HepG2 (cell line): Measurements from ENCODE around the gene SLC22A23. TPM values are rescaled to one million over a fixed set of nuclear protein-coding genes. Genes with fewer than 3 reads are reported as not detected.

Source experiments
- EED ChIP-seq: sonication (generic); formaldehyde crosslinking; IDR thresholded peaks from 2 replicates; pipeline ENCODE4 v1.5.0; 2020; ENCODE audit warnings: mild to moderate bottlenecking, missing genetic modification reagents
- ESRRA ChIP-seq: sonication (generic); formaldehyde crosslinking; IDR thresholded peaks from 2 replicates; pipeline ENCODE4 v1.5.1; 2020; ENCODE audit warnings: mild to moderate bottlenecking, low read depth, missing genetic modification reagents
- EZH2 ChIP-seq: conservative IDR thresholded peaks from 2 replicates; pipeline ENCODE4 v1.6.1; 2012; ENCODE audit warnings: mild to moderate bottlenecking, low read depth, low read length, moderate library complexity
- FOXO1 ChIP-seq: sonication (generic); formaldehyde crosslinking; IDR thresholded peaks from 2 replicates; pipeline ENCODE4 v1.4.0; 2020; ENCODE audit warnings: missing genetic modification reagents
- GATAD1 ChIP-seq: IDR thresholded peaks from 2 replicates; pipeline ENCODE4 v1.6.1; 2016; ENCODE audit warnings: missing genetic modification reagents, missing compliant biosample characterization
- HIVEP1 ChIP-seq: sonication (generic); formaldehyde crosslinking; IDR thresholded peaks from 2 replicates; pipeline ENCODE4 v1.4.0; 2020; ENCODE audit warnings: mild to moderate bottlenecking, missing genetic modification reagents
- HNRNPK ChIP-seq: fragments of 200-400 bp; formaldehyde crosslinking; IDR thresholded peaks from 2 replicates; pipeline ENCODE4 v1.6.1; 2018; ENCODE audit warnings: low read length, low read depth, moderate library complexity, mild to moderate bottlenecking; ENCODE audit not compliant: poor library complexity, severe bottlenecking
- ISL2 ChIP-seq: sonication (generic); formaldehyde crosslinking; IDR thresholded peaks from 2 replicates; pipeline ENCODE4 v1.5.0; 2020; ENCODE audit warnings: missing genetic modification reagents
- MBNL3 ChIP-seq: fragments of 250-450 bp; sonication (Bioruptor Pico); conservative IDR thresholded peaks from 2 replicates; pipeline ENCODE4 v1.8.0; 2022; ENCODE audit warnings: mild to moderate bottlenecking, inconsistent platforms
- MTF2 ChIP-seq: sonication (generic); formaldehyde crosslinking; IDR thresholded peaks from 2 replicates; pipeline ENCODE4 v1.5.0; 2020; ENCODE audit warnings: missing genetic modification reagents, borderline replicate concordance
- NR2F6 ChIP-seq, 2 experiments: IDR thresholded peaks; 2 replicates each; pipeline ENCODE4 v1.6.1; 2016; ENCODE audit warnings: antibody characterized with exemption in 1 of 2, mild to moderate bottlenecking in 1 of 2
- SMAD3 ChIP-seq: sonication (generic); formaldehyde crosslinking; IDR thresholded peaks from 2 replicates; pipeline ENCODE4 v1.4.0; 2020; ENCODE audit warnings: missing genetic modification reagents
- TGIF2 ChIP-seq: IDR thresholded peaks from 2 replicates; pipeline ENCODE4 v1.6.1; 2016; ENCODE audit warnings: control low read depth, missing compliant biosample characterization
- YY1 ChIP-seq: IDR thresholded peaks from 2 replicates; pipeline ENCODE4 v1.6.1; 2011; ENCODE audit warnings: low read length, low read depth, moderate library complexity, mild to moderate bottlenecking; ENCODE audit not compliant: insufficient read depth, insufficient replicate concordance
- ZBTB38 ChIP-seq: sonication (generic); formaldehyde crosslinking; IDR thresholded peaks from 2 replicates; pipeline ENCODE4 v1.5.1; 2020; ENCODE audit warnings: mild to moderate bottlenecking, missing genetic modification reagents
- ZBTB7A ChIP-seq: sonication (generic); formaldehyde crosslinking; IDR thresholded peaks from 2 replicates; pipeline ENCODE4 v1.8.0; 2022; ENCODE audit warnings: mild to moderate bottlenecking, missing genetic modification reagents
- ZNF142 ChIP-seq: sonication (generic); formaldehyde crosslinking; IDR thresholded peaks from 2 replicates; pipeline ENCODE4 v1.4.0; 2020; ENCODE audit warnings: missing genetic modification reagents
- ZNF329 ChIP-seq: sonication (generic); formaldehyde crosslinking; IDR thresholded peaks from 2 replicates; pipeline ENCODE4 v1.9.0; 2021; ENCODE audit warnings: low read depth, mild to moderate bottlenecking, missing genetic modification reagents
- ZNF430 ChIP-seq: sonication (generic); formaldehyde crosslinking; IDR thresholded peaks from 2 replicates; pipeline ENCODE4 v1.9.0; 2021; ENCODE audit warnings: mild to moderate bottlenecking, missing genetic modification reagents
- polyA plus RNA-seq, 8 experiments: library from polyadenylated mRNA; depleted of rRNA in 3 of 8; stranded (reverse) in 7 of 8; unstranded in 1 of 8; fragments of >200 nt; fragmentation: Illumina TruSeq in 4 of 8; extraction: Trizol in 4 of 8; gene quantifications; 2 replicates each; pipeline versions ENCODE4 v1.2.1 to v1.2.3, GENCODE V29; 2011 to 2016; ENCODE audit warnings: low read depth in 4 of 8, missing spikeins in 1 of 8, mixed read lengths in 1 of 8; ENCODE audit not compliant: insufficient read depth in 1 of 8
- total RNA-seq, 5 experiments: library from RNA; depleted of rRNA; stranded (reverse); fragments of >200 nt; fragmentation: Illumina TruSeq; extraction: Trizol; gene quantifications; 2 replicates each; pipeline ENCODE4 v1.2.3, GENCODE V29; 2016; ENCODE audit warnings: low read depth in 1 of 5
- TF ChIP-seq, protein P1 (sequence below): sonication (generic); formaldehyde crosslinking; IDR thresholded peaks from 2 replicates; pipeline ENCODE4 v1.4.0; 2020; ENCODE audit warnings: missing genetic modification reagents

Gene SLC22A23
- total and polyA plus RNA-seq, 2 of the 13 experiments (the other 11 are each of a cell fraction or from before 2014, with no cell fraction given): 11.8 to 17.5 TPM

DNA sequence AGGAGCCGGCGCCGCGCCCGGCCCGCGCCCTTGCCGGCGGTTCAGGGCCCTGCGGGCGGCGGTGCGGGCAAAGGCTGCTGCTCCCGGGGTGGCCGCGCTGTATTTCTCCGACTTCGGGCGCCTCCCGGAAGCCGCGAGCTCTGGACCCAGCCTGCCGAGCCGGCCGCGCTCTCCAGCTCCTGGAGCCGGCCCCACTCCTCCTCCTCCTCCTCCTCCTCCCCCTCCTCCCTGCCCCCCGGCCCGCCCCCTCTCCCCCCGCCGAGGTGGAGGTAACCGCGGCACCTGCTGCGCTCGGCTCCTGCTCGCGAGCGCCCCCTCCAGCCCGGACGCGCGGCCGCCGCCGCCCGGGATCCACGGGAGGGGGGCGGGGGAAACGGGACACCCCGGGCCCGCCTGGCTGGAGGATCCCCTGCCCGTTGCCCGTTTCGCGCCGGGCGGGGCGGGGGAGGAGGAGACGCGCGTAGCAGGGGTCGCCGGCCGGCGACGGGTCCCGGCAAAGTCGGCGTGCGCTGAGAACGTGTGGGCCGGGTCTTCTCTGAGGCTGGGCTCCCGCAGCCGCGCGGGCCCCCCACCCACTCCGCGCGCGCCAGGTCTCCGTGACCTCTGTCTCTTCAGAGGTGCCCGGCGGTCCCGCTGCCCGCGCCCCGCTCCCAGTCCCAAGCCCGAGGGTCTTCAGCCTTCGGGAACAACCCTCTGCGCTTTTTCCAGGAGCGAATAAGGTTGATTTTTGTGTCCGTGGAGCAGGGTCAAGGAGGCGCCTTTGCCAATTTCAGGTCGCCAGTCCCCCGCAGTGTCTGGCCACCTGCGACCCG, at the start of gene SLC22A23 (continued):
- TF ChIP-seq ZNF142 (CRISPR knock-in tag) (no peak), SMAD3 (no peak), HNRNPK (peak; percentile 97), ESRRA (CRISPR knock-in tag) (0 out of 2 replicates have a peak, but pooled peaks have one; percentile 8), EZH2 (no peak), ZNF430 (CRISPR knock-in tag) (no peak; the same call in 1 of the 2 replicates), ZBTB7A (CRISPR knock-in tag) (peak; percentile 34; the same call in 1 of the 2 replicates), ZBTB38 (CRISPR knock-in tag) (peak; percentile 90), EED (CRISPR knock-in tag) (no peak; the same call in 1 of the 2 replicates), TGIF2 (CRISPR knock-in tag) (peak; percentile 32; the same call in 1 of the 2 replicates), MTF2 (peak; percentile 59; the same call in 1 of the 2 replicates), ZNF329 (CRISPR knock-in tag) (0 out of 2 replicates have a peak, but pooled peaks have one; percentile 61), NR2F6 (IDR thresholded peaks at IDR 0.05) (no peak), NR2F6 (CRISPR knock-in tag; IDR thresholded peaks at IDR 0.05) (peak; percentile 22; the same call in 1 of the 2 replicates), MBNL3 (CRISPR knock-in tag) (no peak), HIVEP1 (peak; percentile 59), FOXO1 (CRISPR knock-in tag) (peak; percentile 18; the same call in 1 of the 2 replicates), ISL2 (CRISPR knock-in tag) (0 out of 2 replicates have a peak, but pooled peaks have one; percentile 27), GATAD1 (CRISPR knock-in tag) (no peak; the same call in 1 of the 2 replicates), YY1 (peak; percentile 78)
- TF ChIP-seq, protein P1, sequence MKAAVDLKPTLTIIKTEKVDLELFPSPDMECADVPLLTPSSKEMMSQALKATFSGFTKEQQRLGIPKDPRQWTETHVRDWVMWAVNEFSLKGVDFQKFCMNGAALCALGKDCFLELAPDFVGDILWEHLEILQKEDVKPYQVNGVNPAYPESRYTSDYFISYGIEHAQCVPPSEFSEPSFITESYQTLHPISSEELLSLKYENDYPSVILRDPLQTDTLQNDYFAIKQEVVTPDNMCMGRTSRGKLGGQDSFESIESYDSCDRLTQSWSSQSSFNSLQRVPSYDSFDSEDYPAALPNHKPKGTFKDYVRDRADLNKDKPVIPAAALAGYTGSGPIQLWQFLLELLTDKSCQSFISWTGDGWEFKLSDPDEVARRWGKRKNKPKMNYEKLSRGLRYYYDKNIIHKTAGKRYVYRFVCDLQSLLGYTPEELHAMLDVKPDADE: no peak
